GM13977 (cell line): ENCODE results near the gene P3H2.

Experiments used
- DNase-seq: peaks from one replicate; pipeline ENCODE4 v3.0.0; 2012; ENCODE audit warnings: low spot score
- in situ Hi-C: fragments of 300-500 bp; cut with MboI; formaldehyde crosslinking; loops from one replicate; pipeline ENCODE4 v1.12.0; 2022; ENCODE audit warnings: low sequenced_read_pairs, low pct_unique_long_range_greater_than_20kb, mixed read lengths, inconsistent platforms; ENCODE audit not compliant: unreplicated experiment
- TF ChIP-seq, protein P1 (sequence below): IDR thresholded peaks from 2 replicates; pipeline ENCODE4 v1.5.1; 2012; ENCODE audit warnings: mild to moderate bottlenecking, control low read depth; ENCODE audit not compliant: insufficient read depth; ENCODE audit errors: extremely low read depth, missing control alignments

Gene P3H2

DNA sequence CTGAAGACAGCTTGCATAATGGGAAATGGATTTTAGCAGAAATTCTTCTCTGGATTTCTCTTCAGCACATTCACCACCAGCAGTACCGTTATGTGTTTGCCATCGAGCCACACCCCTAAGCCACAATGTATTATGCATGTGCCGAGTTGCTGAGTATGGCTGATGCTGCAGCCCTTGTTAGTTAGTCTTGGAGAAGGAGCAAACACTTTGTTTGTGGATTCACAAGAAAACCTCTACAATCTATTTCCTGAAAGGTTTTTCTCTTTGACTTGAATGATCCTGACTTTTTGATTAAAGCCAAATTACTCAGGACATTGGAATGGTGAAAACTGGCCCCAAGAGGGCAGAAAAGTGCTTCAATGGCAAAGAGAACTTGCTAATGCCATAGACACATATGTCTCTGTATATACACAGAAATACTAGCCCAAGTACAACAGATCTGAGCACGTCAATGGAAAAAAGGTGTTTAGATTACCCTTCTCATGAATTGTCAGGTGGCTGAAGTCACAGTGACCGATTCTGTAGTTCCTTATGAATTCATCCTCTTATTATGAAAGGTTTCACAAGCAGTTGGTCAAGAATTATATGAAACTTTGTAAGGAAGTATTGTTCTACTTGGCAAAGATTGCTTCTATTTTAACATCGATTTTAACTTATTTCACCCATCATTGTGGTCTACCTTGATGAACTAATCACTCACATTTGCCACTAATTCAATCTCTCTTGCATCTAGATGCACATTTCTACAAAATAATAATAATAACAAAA lies 103.0 kb downstream of the P3H2 start:
- TF ChIP-seq, protein P1, sequence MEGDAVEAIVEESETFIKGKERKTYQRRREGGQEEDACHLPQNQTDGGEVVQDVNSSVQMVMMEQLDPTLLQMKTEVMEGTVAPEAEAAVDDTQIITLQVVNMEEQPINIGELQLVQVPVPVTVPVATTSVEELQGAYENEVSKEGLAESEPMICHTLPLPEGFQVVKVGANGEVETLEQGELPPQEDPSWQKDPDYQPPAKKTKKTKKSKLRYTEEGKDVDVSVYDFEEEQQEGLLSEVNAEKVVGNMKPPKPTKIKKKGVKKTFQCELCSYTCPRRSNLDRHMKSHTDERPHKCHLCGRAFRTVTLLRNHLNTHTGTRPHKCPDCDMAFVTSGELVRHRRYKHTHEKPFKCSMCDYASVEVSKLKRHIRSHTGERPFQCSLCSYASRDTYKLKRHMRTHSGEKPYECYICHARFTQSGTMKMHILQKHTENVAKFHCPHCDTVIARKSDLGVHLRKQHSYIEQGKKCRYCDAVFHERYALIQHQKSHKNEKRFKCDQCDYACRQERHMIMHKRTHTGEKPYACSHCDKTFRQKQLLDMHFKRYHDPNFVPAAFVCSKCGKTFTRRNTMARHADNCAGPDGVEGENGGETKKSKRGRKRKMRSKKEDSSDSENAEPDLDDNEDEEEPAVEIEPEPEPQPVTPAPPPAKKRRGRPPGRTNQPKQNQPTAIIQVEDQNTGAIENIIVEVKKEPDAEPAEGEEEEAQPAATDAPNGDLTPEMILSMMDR = peak; percentile 20
- in situ Hi-C loops = no loop called here
- no peak for DNase-seq

- DNase-seq = no peak
- TF ChIP-seq, protein P1 = no peak
- in situ Hi-C loops = no loop called here
Measured at GRCh38 chr3:190016966-190017365, 103.7 kb downstream of the P3H2 start.

- in situ Hi-C loops = no loop called here
- TF ChIP-seq, protein P1 = no peak
- no peak for DNase-seq
Measured at GRCh38 chr3:190014940-190015339, 105.8 kb downstream of the P3H2 start.

DNA sequence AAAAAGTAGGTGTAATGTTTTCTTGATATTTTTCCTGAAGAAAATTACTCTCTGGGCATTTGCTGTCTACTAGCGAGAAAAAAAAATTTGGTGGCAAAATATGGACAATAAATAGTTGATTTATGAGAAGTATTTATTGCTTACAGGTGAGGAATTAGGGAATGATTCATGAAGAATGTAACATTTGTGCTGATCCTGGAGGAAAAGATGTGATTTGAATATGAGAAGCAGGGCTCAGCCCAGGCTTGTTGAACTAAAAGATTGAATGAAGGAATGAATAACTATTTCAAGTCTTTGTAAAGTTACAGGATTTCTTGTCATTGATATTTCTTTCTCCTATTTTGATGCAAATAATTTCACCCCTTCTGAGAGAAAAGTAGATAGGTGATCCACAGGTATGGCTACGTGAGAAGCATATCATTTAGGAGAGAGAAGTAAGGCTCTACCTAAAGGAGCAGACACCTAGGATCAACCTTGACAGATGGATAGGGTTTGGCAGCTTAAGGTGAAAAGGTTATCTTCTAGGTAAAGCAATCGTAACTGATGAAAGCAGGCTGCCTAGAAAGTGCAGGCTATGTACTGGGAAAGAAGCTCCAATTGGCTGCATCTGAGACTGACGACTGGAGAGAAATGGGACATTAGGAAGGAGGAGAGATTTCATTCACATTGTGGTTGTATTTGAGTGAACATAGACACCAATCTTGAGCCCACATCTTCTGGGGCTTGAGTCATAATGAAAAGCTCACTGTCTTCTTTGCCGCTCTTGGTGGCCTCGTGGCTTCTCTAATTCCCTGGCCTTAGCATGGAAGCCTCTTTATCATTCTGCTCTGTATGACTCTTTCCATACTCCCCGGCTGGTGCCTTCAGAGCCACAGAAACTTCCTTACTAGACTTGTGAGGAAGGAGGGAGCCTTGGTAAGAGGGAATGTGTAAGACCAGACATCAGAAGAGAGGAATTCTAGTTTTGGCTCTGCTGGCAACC lies 106.5 kb downstream of the P3H2 start:
- TF ChIP-seq, protein P1 = no peak
- no peak for DNase-seq
- in situ Hi-C loops = no loop called here

DNA sequence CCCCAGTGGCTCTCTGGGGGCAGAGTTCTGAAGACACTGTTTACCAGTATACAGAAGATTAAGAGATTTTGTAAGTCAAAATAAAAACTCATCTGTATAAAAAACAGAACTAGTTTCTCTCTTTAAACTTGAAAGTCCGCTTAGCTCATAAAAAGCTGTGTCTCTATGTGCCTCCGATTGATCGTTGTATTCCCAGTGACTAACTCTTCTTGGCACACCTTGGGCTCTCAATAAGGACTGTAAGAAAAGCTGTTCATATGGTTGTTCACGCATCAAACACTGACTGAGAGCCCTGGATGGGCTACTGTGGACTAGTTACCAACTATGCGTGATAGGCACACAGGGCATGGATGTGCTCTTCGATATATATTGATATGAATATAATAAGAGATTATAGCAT lies 107.9 kb downstream of the P3H2 start:
- no peak for DNase-seq
- TF ChIP-seq, protein P1 = no peak
- in situ Hi-C loops = no loop called here

DNA sequence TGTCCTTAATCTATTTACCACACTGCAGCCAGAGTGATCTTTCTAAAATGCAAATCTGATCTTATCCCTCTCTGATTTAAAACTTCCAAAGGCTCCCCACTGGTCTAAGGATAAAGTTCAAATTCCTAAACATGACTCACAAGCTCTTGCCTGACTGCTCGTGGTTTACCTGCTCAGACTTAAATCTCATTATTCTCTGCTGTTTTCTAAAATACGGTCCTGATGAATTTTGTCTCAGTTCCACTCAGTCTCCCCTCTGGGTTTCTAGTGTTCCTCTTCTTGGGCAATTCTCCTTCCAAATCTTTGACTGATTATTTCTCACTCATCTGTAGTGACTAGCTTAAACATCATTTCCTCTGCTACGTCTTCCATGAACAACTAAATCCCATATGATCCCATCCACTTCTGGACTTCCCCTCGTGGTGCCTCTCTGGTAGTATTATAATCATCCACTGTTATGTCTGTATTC lies 108.3 kb downstream of the P3H2 start:
- TF ChIP-seq, protein P1 = no peak
- in situ Hi-C loops = no loop called here
- no peak for DNase-seq
